Thoracic aorta (tissue), 2 donors: ENCODE results near the gene APCDD1L. TPM values are rescaled to one million over a fixed set of nuclear protein-coding genes. Genes with fewer than 3 reads are reported as not detected.

Source experiments
- ATAC-seq: fragments of 150-250 bp; one replicate; pipeline ENCODE4 v1.8.0; 2017; ENCODE audit warnings: low read depth; ENCODE audit not compliant: insufficient number of reproducible peaks, low FRiP score
- DNase-seq: peaks from one replicate; pipeline ENCODE4 v3.0.0-alpha.2; 2020; ENCODE audit warnings: low spot score
- H3K27ac ChIP-seq, 2 donors: fragments of 200-600 bp; sonication (generic); 1 replicate in 1 of 2; 2 replicates in 1 of 2; pipeline ENCODE4 v1.5.1; 2016; ENCODE audit warnings: mild to moderate bottlenecking in 2 of 2, moderate library complexity in 2 of 2
- H3K27me3 ChIP-seq: fragments of 200-600 bp; sonication (generic); replicated peaks from 2 replicates; pipeline ENCODE4 v1.6.0; 2016; ENCODE audit warnings: mild to moderate bottlenecking; ENCODE audit not compliant: insufficient read depth
- H3K36me3 ChIP-seq: fragments of 200-600 bp; sonication (generic); one replicate; pipeline ENCODE4 v1.5.1; 2016
- H3K4me1 ChIP-seq, 2 donors: fragments of 200-600 bp; sonication (generic); 1 replicate in 1 of 2; 2 replicates in 1 of 2; pipeline versions ENCODE4 v1.5.1 to v1.6.0; 2016; ENCODE audit warnings: low read depth in 2 of 2, mild to moderate bottlenecking in 1 of 2; ENCODE audit not compliant: control insufficient read depth in 1 of 2
- H3K4me3 ChIP-seq: fragments of 200-600 bp; sonication (generic); 2 replicates; pipeline ENCODE4 v1.5.1; 2016; ENCODE audit warnings: mild to moderate bottlenecking
- H3K9me3 ChIP-seq: fragments of 200-600 bp; sonication (generic); 2 replicates; pipeline ENCODE4 v1.5.1; 2016
- total RNA-seq, 2 donors: library from RNA; depleted of rRNA; stranded (reverse); fragments of >200 nt; gene quantifications; one replicate each; pipeline versions ENCODE4 v1.1.0 to v1.2.3, GENCODE V29; 2016
- TF ChIP-seq, protein P1 (sequence below): fragments of 200-600 bp; sonication (generic); IDR thresholded peaks from one replicate; pipeline ENCODE4 v1.5.1; 2019; ENCODE audit warnings: antibody characterized with exemption

Gene APCDD1L
- total RNA-seq, 2 donors from 2014 or later = 9.2 to 12.9 TPM

DNA sequence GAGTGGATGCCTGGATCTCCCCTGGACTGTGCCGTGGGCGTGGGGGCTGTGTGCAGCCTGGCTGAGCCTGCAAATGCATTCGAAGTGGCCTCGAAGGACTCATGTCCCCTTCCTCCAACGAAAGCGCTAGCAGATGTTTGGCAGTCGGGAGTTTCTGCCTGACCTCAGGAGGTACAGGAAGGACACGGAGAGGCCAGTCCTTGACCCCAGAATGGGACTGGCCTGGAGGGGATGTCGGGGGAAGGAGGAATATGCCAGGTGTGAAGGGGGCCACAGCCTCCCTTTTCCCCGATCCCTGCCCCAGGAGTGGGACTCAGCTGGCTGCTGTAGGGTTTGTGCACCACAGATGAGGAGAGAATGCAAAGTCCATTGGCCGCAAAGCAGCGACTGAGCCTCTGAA, 45.6 kb downstream of the APCDD1L start:
- Histone ChIP-seq H3K27me3 (no peaks in the 10 kb centered on the region), H3K9me3 (no peaks in the 10 kb centered on the region), H3K36me3 (no peaks in the 10 kb centered on the region), H3K4me1 (no peaks in the 10 kb centered on the region), H3K27ac (no peak overlapping the region), H3K4me3 (no peak overlapping the region)
- DNase-seq = no peak
- TF ChIP-seq, protein P1, sequence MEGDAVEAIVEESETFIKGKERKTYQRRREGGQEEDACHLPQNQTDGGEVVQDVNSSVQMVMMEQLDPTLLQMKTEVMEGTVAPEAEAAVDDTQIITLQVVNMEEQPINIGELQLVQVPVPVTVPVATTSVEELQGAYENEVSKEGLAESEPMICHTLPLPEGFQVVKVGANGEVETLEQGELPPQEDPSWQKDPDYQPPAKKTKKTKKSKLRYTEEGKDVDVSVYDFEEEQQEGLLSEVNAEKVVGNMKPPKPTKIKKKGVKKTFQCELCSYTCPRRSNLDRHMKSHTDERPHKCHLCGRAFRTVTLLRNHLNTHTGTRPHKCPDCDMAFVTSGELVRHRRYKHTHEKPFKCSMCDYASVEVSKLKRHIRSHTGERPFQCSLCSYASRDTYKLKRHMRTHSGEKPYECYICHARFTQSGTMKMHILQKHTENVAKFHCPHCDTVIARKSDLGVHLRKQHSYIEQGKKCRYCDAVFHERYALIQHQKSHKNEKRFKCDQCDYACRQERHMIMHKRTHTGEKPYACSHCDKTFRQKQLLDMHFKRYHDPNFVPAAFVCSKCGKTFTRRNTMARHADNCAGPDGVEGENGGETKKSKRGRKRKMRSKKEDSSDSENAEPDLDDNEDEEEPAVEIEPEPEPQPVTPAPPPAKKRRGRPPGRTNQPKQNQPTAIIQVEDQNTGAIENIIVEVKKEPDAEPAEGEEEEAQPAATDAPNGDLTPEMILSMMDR = no peak
- ATAC-seq = no peak

DNA sequence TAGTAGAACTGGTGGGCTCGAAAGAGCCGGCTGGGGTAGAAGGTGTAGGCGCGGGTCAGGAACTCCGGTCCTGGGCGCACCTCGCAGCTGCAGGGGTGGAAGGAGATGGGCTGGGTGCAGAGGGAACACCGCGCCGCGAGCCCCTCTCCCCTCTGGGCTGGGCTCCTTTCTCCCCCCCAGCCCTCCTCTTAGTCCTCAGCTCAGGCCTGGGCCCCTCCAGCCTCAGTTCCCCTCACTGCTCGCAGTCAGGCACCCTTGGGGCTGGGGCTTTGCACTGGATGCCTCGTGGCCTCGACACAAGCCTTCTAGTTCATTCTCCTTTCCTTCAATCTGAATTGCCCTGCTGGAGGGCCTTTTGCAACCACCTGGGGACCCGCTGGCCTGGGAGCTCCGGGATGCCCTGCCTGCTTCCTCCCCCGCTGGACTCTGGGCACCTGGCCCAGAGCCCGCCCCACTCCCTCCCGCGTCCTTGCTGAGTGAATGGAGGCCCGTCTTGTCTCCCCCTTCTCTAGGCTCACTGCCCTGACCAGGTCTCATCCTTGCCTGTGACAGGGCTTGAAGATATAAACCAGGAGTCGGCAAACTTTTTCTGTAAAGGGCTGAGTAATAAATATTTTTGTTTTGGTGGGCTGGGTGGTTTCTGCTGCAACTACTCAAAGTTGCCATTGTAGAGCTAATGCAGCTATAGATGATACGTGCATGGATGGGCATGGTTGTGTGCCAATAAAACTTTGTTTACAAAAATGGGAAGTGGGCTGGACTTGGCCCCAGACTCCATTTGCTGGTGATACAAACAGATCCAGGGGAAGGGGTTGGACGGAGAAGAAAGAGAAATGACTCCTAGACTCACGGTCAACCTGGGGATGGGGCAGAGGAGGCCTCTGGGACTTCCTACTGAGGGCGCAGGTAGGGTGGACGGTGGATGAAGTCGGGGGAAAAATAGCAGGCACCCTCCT, 47.3 kb downstream of the APCDD1L start:
- Histone ChIP-seq H3K9me3 (no peaks in the 10 kb centered on the region), H3K4me3 (no peak overlapping the region), H3K27ac (no peak overlapping the region), H3K36me3 (no peaks in the 10 kb centered on the region), H3K27me3 (no peaks in the 10 kb centered on the region), H3K4me1 (no peaks in the 10 kb centered on the region)
- TF ChIP-seq, protein P1 = no peak
- DNase-seq (no peak), ATAC-seq (no peak)

DNA sequence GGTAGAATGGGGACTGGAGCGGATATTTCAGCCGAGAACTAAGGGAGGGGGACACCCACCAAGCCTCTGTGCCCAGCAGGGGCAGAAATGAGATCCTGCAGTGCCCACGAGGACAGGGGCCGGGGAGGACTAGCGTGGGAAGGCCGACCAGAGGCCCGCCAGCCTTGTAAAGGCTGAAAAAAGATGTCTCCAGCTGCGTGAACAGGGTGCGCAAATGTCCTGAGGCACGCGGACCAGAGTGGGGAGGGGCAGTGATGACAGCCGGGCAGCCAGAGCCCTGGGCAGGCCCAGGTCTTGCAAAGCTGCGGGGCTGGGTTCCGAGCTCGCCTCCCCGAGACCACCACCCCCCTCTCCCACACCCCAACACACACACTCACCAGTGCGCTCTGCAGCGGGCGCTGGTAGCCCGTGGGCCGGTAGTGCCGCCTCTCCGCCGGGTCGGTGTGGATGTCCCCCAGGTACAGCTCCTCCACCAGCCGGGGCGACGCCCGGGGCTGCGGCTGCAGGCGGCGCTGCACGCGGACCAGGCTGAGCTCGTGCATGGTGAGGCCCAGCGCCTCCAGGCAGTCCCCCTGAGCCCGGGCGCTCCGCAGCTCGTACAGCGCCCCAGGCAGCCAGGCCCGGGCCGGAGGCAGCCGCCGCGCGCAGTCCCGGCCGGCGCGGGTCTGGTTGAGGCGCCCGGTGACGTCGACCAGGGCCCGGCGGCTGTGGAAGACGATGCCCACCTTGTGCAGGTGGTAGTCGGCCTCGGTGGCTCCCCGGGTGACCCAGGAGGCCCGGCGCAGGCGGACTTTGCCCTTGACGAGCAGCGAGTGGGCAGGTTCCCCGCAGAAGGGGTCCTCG, 48.2 kb downstream of the APCDD1L start:
- DNase-seq (no peak), ATAC-seq (no peak)
- Histone ChIP-seq H3K9me3 (no peaks in the 10 kb centered on the region), H3K4me1 (no peaks in the 10 kb centered on the region), H3K27me3 (no peaks in the 10 kb centered on the region), H3K36me3 (no peaks in the 10 kb centered on the region), H3K27ac (no peak overlapping the region), H3K4me3 (no peak overlapping the region)
- TF ChIP-seq, protein P1 = no peak

DNA sequence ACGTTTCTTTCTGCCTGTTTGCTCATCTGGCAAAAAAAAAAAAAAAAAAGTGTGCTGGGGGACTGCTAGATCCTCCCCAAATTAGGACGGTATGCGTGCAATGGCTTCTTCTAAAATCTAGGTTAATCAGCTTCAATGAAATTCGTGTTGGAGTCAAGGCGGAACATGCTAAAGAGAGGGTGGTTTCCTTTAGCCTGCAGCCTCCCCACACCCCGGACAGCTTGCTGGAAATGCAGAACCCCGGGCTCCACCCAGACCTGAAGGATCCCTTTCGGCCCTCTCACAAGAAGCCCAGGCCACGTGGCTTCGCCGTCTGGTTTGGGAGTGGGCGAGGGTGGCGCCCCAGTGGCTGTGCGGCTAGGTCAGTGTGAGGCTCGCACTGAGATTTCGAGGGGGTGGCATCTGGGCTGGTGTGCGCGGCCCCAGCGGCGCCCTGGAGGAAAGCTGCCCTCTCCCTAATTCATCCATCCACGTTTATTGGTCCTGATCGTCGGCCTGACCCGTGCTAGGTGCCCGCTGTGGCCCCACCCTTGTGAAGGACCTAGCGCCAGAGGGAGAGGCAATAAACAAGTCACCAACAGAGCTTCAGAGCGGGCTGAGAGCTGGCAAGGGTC, 49.0 kb downstream of the APCDD1L start:
- no peaks in the 10 kb centered on the region for H3K36me3 ChIP-seq
- H3K27ac ChIP-seq = no peak overlapping the region
- no peaks in the 10 kb centered on the region for H3K4me1 ChIP-seq
- DNase-seq (no peak), ATAC-seq (no peak)
- no peak overlapping the region for H3K4me3 ChIP-seq
- no peaks in the 10 kb centered on the region for H3K27me3 ChIP-seq
- H3K9me3 ChIP-seq = no peaks in the 10 kb centered on the region
- TF ChIP-seq, protein P1 = no peak

DNA sequence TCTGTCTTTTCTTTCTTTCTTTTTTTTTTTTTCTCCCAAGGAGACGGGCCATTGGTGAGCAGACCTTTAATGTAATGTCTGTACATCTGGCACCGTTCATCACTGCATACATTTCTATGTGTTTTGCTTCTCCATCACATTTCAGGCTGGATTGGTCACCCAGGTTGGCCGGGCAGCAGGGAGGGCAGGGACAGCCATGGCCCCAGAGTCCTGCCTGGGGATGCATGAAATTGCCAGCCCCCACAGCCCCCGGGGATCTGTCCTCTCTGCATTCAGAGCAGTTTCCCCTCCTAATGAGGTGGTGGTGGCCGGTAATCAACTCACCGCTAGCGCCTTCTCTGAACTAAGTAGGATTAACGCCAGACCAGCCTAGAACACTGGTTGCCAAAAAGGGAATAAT, 50.4 kb downstream of the APCDD1L start:
- Histone ChIP-seq H3K36me3 (no peaks in the 10 kb centered on the region), H3K9me3 (no peaks in the 10 kb centered on the region), H3K27me3 (no peaks in the 10 kb centered on the region), H3K4me1 (no peaks in the 10 kb centered on the region), H3K4me3 (no peak overlapping the region), H3K27ac (no peak overlapping the region)
- DNase-seq (no peak), ATAC-seq (no peak)
- TF ChIP-seq, protein P1 = no peak
